Neural cell (in vitro differentiated cells): ENCODE measurements around the gene SIRT4. TPM values are rescaled to one million over a fixed set of nuclear protein-coding genes. Genes with fewer than 3 reads are reported as not detected.

Source experiments
- H2AFZ ChIP-seq: fragments of 200-600, 300-800 bp; sonication (generic), shearing (Covaris generic); 2 replicates; pipeline ENCODE4 v1.6.0; 2014; ENCODE audit warnings: low read depth, mild to moderate bottlenecking, antibody characterized with exemption, low read length, moderate library complexity
- H3F3A ChIP-seq: fragments of 200-600 bp; shearing (Covaris generic); 2 replicates; pipeline ENCODE4 v1.6.1; 2016; ENCODE audit warnings: mild to moderate bottlenecking, moderate library complexity, mixed read lengths, antibody characterized with exemption, low read length; ENCODE audit not compliant: insufficient read depth, poor library complexity, severe bottlenecking
- H3K27ac ChIP-seq: fragments of 200-600, 300-800 bp; sonication (generic), shearing (Covaris generic); 2 replicates; pipeline ENCODE4 v1.5.1; 2014; ENCODE audit warnings: mild to moderate bottlenecking, low read length, moderate library complexity
- H3K27me3 ChIP-seq: fragments of 300-800, 200-600 bp; sonication (generic), shearing (Covaris generic); 2 replicates; pipeline ENCODE4 v1.6.0; 2014; ENCODE audit warnings: mild to moderate bottlenecking, low read depth, low read length, moderate library complexity; ENCODE audit not compliant: insufficient read depth
- H3K36me3 ChIP-seq: fragments of 300-800, 200-600 bp; sonication (generic), shearing (Covaris generic); 2 replicates; pipeline ENCODE4 v1.5.1; 2014; ENCODE audit warnings: mild to moderate bottlenecking, antibody characterized with exemption, low read length, moderate library complexity; ENCODE audit not compliant: insufficient read depth
- H3K4me2 ChIP-seq: fragments of 300-800, 200-600 bp; sonication (generic), shearing (Covaris generic); 2 replicates; pipeline ENCODE4 v1.6.0; 2014; ENCODE audit warnings: mild to moderate bottlenecking, low read length
- H3K4me3 ChIP-seq: fragments of 300-800, 200-600 bp; sonication (generic), shearing (Covaris generic); 2 replicates; pipeline ENCODE4 v1.5.1; 2014; ENCODE audit warnings: mild to moderate bottlenecking, low read length, moderate library complexity
- H3K79me2 ChIP-seq: fragments of 200-600 bp; shearing (Covaris generic); replicated peaks from 2 replicates; pipeline ENCODE4 v1.6.0; 2014; ENCODE audit warnings: mild to moderate bottlenecking, low read length, moderate library complexity; ENCODE audit not compliant: insufficient read depth
- H3K9ac ChIP-seq: fragments of 300-800, 200-600 bp; sonication (generic), shearing (Covaris generic); 2 replicates; pipeline ENCODE4 v1.6.1; 2016; ENCODE audit warnings: mild to moderate bottlenecking, low read length, mixed read lengths
- H3K9me2 ChIP-seq: fragments of 200-600 bp; shearing (Covaris generic); 2 replicates; pipeline ENCODE4 v1.6.1; 2016; ENCODE audit warnings: mild to moderate bottlenecking, low read length, mixed read lengths; ENCODE audit not compliant: insufficient read depth
- H3K9me3 ChIP-seq: fragments of 200-600, 300-800 bp; sonication (generic), shearing (Covaris generic); 2 replicates; pipeline ENCODE4 v1.6.1; 2016; ENCODE audit warnings: mild to moderate bottlenecking, mixed run types, low read length, moderate library complexity, mixed read lengths
- H4K20me1 ChIP-seq: fragments of 200-600 bp; shearing (Covaris generic); 2 replicates; pipeline ENCODE4 v1.6.1; 2016; ENCODE audit warnings: mild to moderate bottlenecking, mixed run types; ENCODE audit not compliant: insufficient read depth
- EP300 ChIP-seq: fragments of 450-650 bp; conservative IDR thresholded peaks from 2 replicates; pipeline ENCODE4 v1.6.1; 2014; ENCODE audit warnings: antibody characterized with exemption, mild to moderate bottlenecking, moderate library complexity; ENCODE audit not compliant: poor library complexity, severe bottlenecking
- EZH2 ChIP-seq: fragments of 200-600, 300-800 bp; shearing (Covaris generic), sonication (generic); IDR thresholded peaks from 2 replicates; pipeline ENCODE4 v1.6.1; 2014; ENCODE audit warnings: antibody characterized with exemption, low read length, borderline replicate concordance, mild to moderate bottlenecking; ENCODE audit not compliant: insufficient read depth, poor library complexity, severe bottlenecking
- MXI1 ChIP-seq: fragments of 450-650 bp; conservative IDR thresholded peaks from 2 replicates; pipeline ENCODE4 v1.6.1; 2014; ENCODE audit warnings: antibody characterized with exemption, mild to moderate bottlenecking; ENCODE audit not compliant: poor library complexity, severe bottlenecking
- POLR2AphosphoS5 ChIP-seq: IDR thresholded peaks from 2 replicates; pipeline ENCODE4 v1.6.1; 2012
- RAD21 ChIP-seq: fragments of 450-650 bp; conservative IDR thresholded peaks from 2 replicates; pipeline ENCODE4 v1.6.1; 2014; ENCODE audit warnings: antibody characterized with exemption, mild to moderate bottlenecking, moderate library complexity
- REST ChIP-seq: IDR thresholded peaks from 2 replicates; pipeline ENCODE4 v1.6.1; 2012; ENCODE audit warnings: borderline replicate concordance
- SMC3 ChIP-seq: fragments of 450-650 bp; conservative IDR thresholded peaks from 2 replicates; pipeline ENCODE4 v1.6.1; 2014; ENCODE audit warnings: antibody characterized with exemption, mild to moderate bottlenecking, moderate library complexity; ENCODE audit not compliant: poor library complexity
- TAF1 ChIP-seq: IDR thresholded peaks from 2 replicates; pipeline ENCODE4 v1.6.1; 2012; ENCODE audit warnings: low read depth
- polyA plus RNA-seq: library from polyadenylated mRNA; depleted of rRNA; stranded (reverse); fragments of >200 nt; gene quantifications from 2 replicates; pipeline ENCODE4 v1.2.3, GENCODE V29; 2014
- TF ChIP-seq, protein P1 (sequence below): fragments of 450-650 bp; IDR thresholded peaks from 2 replicates; pipeline ENCODE4 v1.5.1; 2014; ENCODE audit warnings: antibody characterized with exemption, mild to moderate bottlenecking, moderate library complexity; ENCODE audit not compliant: poor library complexity, severe bottlenecking

The SIRT4 gene
- polyA plus RNA-seq, 1 donor from 2014 or later: 9.7 TPM

- H3K27ac ChIP-seq: no peak overlapping the region
- H3K27me3 ChIP-seq: no peaks in the 10 kb centered on the region
- no peaks in the 10 kb centered on the region for H3K36me3 ChIP-seq
- H4K20me1 ChIP-seq: no peaks in the 10 kb centered on the region
- no peak overlapping the region for H3K4me3 ChIP-seq
- no peaks in the 10 kb centered on the region for H3K9me2 ChIP-seq
- H3K4me2 ChIP-seq: no peak overlapping the region
- H3K79me2 ChIP-seq: no peaks in the 10 kb centered on the region
- H2AFZ ChIP-seq: no peak overlapping the region
- H3F3A ChIP-seq: no peaks in the 10 kb centered on the region
- H3K9ac ChIP-seq: no peak overlapping the region
- TF ChIP-seq SMC3: no peak
- no peak for TF ChIP-seq EP300
- TF ChIP-seq TAF1: no peak
- TF ChIP-seq RAD21: no peak
- TF ChIP-seq MXI1: no peak
- TF ChIP-seq EZH2: no peak
- TF ChIP-seq, protein P1, sequence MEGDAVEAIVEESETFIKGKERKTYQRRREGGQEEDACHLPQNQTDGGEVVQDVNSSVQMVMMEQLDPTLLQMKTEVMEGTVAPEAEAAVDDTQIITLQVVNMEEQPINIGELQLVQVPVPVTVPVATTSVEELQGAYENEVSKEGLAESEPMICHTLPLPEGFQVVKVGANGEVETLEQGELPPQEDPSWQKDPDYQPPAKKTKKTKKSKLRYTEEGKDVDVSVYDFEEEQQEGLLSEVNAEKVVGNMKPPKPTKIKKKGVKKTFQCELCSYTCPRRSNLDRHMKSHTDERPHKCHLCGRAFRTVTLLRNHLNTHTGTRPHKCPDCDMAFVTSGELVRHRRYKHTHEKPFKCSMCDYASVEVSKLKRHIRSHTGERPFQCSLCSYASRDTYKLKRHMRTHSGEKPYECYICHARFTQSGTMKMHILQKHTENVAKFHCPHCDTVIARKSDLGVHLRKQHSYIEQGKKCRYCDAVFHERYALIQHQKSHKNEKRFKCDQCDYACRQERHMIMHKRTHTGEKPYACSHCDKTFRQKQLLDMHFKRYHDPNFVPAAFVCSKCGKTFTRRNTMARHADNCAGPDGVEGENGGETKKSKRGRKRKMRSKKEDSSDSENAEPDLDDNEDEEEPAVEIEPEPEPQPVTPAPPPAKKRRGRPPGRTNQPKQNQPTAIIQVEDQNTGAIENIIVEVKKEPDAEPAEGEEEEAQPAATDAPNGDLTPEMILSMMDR: no peak
- TF ChIP-seq REST: no peak
- TF ChIP-seq POLR2AphosphoS5: no peak
- H3K9me3 ChIP-seq: no peaks in the 10 kb centered on the region
Observed at GRCh38 chr12:120343039-120343537, 41.0 kb downstream of the SIRT4 start.

DNA sequence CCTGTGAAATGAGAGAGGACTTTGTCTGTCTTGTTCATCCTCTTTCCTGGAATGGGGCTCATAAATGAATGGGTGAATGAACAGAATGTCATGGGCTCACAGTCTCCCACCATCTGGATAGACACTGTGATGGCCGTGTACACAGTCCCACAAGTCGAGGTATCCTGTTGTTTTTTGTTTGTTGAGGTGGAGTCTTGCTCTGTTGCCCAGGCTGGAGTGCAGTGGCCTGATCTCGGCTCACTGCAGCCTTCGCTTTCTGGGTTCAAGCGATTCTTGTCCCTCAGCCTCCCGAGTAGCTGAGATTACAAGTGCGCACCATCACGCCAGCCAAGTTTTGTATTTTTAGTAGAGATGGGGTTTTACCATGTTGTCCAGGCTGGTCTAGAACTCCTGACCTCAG, 41.6 kb downstream of the SIRT4 start:
- no peaks in the 10 kb centered on the region for H3K9me3 ChIP-seq
- no peaks in the 10 kb centered on the region for H3K9me2 ChIP-seq
- TF ChIP-seq EZH2 (no peak), MXI1 (no peak), EP300 (no peak), POLR2AphosphoS5 (no peak), SMC3 (no peak), TAF1 (no peak), REST (no peak), RAD21 (no peak)
- TF ChIP-seq, protein P1: no peak
- no peaks in the 10 kb centered on the region for H4K20me1 ChIP-seq
- no peaks in the 10 kb centered on the region for H3K36me3 ChIP-seq
- H3K27me3 ChIP-seq: no peaks in the 10 kb centered on the region
- H3K4me2 ChIP-seq: no peak overlapping the region
- H3K4me3 ChIP-seq: no peak overlapping the region
- H2AFZ ChIP-seq: no peak overlapping the region
- no peak overlapping the region for H3K27ac ChIP-seq
- H3F3A ChIP-seq: no peaks in the 10 kb centered on the region
- H3K9ac ChIP-seq: no peak overlapping the region
- no peaks in the 10 kb centered on the region for H3K79me2 ChIP-seq
